Measurements from ENCODE around the gene ATP13A4. TPM values are rescaled to one million over a fixed set of nuclear protein-coding genes. Genes with fewer than 3 reads are reported as not detected.
A peak's percentile ranks its signal among the peaks of the same experiment; 100 is the strongest.

ATP13A4 gene
- polyA plus RNA-seq, 1 donor from 2014 or later = 6.2 TPM

DNA sequence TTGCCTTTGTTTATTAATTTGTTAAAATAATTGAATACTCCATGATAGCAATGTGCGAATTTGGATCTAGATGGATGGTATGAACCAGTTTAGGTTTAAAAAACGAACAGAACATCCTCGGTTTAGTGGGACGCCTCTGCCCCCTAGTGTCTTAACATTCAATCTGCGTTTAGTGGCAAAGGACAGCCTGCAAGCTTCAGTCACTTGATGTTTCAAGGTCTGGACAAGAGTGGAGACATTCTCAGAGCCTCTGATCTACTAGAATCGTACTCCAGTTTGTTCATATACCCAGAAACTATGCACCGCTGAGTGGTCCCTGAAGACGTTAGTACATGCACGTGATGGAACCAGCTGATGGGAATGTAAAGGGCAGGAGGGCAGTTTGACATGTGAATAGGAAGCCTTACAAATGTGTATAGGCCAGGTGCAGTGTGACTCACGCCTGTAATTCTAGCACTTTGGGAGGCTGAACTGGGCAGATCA is 17.8 kb upstream of the ATP13A4 start:
- Histone ChIP-seq H3F3A (ENCODE audit: insufficient read depth, low read length, poor library complexity, severe bottlenecking) (no peaks in the 10 kb centered on the region), H3K9me2 (ENCODE audit: insufficient read depth, low read length) (no peaks in the 10 kb centered on the region), H3K9me3 (ENCODE audit: low read length) (no peaks in the 10 kb centered on the region), H3K27me3 (ENCODE audit: insufficient read depth, low read depth, low read length) (no peaks in the 10 kb centered on the region), H3K4me2 (ENCODE audit: low read length) (no peak overlapping the region), H3K4me3 (ENCODE audit: low read length) (no peak overlapping the region), H3K36me3 (ENCODE audit: insufficient read depth, low read length) (no peaks in the 10 kb centered on the region), H3K9ac (ENCODE audit: low read length) (no peak overlapping the region), H3K27ac (ENCODE audit: low read length) (no peak overlapping the region), H4K20me1 (ENCODE audit: insufficient read depth) (no peaks in the 10 kb centered on the region), H2AFZ (ENCODE audit: low read depth, low read length) (no peak overlapping the region), H3K79me2 (replicated peaks; ENCODE audit: insufficient read depth, low read length) (no peaks in the 10 kb centered on the region)
- TF ChIP-seq POLR2AphosphoS5 (IDR thresholded peaks at IDR 0.05) = no peak
- TF ChIP-seq TAF1 (IDR thresholded peaks at IDR 0.05; ENCODE audit: low read depth) = no peak
- TF ChIP-seq, protein P1, sequence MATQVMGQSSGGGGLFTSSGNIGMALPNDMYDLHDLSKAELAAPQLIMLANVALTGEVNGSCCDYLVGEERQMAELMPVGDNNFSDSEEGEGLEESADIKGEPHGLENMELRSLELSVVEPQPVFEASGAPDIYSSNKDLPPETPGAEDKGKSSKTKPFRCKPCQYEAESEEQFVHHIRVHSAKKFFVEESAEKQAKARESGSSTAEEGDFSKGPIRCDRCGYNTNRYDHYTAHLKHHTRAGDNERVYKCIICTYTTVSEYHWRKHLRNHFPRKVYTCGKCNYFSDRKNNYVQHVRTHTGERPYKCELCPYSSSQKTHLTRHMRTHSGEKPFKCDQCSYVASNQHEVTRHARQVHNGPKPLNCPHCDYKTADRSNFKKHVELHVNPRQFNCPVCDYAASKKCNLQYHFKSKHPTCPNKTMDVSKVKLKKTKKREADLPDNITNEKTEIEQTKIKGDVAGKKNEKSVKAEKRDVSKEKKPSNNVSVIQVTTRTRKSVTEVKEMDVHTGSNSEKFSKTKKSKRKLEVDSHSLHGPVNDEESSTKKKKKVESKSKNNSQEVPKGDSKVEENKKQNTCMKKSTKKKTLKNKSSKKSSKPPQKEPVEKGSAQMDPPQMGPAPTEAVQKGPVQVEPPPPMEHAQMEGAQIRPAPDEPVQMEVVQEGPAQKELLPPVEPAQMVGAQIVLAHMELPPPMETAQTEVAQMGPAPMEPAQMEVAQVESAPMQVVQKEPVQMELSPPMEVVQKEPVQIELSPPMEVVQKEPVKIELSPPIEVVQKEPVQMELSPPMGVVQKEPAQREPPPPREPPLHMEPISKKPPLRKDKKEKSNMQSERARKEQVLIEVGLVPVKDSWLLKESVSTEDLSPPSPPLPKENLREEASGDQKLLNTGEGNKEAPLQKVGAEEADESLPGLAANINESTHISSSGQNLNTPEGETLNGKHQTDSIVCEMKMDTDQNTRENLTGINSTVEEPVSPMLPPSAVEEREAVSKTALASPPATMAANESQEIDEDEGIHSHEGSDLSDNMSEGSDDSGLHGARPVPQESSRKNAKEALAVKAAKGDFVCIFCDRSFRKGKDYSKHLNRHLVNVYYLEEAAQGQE (IDR thresholded peaks at IDR 0.05; ENCODE audit: borderline replicate concordance) = no peak
- TF ChIP-seq EZH2 (IDR thresholded peaks at IDR 0.05; ENCODE audit: borderline replicate concordance, insufficient read depth, low read length, poor library complexity, severe bottlenecking) = no peak
- TF ChIP-seq MXI1 (conservative IDR thresholded peaks at IDR 0.05; ENCODE audit: poor library complexity, severe bottlenecking) = no peak
- no peak for TF ChIP-seq EP300 (conservative IDR thresholded peaks at IDR 0.05; ENCODE audit: poor library complexity, severe bottlenecking)
- peak; percentile 99 for TF ChIP-seq SMC3 (conservative IDR thresholded peaks at IDR 0.05; ENCODE audit: poor library complexity)
- TF ChIP-seq, protein P2, sequence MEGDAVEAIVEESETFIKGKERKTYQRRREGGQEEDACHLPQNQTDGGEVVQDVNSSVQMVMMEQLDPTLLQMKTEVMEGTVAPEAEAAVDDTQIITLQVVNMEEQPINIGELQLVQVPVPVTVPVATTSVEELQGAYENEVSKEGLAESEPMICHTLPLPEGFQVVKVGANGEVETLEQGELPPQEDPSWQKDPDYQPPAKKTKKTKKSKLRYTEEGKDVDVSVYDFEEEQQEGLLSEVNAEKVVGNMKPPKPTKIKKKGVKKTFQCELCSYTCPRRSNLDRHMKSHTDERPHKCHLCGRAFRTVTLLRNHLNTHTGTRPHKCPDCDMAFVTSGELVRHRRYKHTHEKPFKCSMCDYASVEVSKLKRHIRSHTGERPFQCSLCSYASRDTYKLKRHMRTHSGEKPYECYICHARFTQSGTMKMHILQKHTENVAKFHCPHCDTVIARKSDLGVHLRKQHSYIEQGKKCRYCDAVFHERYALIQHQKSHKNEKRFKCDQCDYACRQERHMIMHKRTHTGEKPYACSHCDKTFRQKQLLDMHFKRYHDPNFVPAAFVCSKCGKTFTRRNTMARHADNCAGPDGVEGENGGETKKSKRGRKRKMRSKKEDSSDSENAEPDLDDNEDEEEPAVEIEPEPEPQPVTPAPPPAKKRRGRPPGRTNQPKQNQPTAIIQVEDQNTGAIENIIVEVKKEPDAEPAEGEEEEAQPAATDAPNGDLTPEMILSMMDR (IDR thresholded peaks at IDR 0.05; ENCODE audit: poor library complexity, severe bottlenecking) = peak; percentile 93
- peak; percentile 98 for TF ChIP-seq RAD21 (conservative IDR thresholded peaks at IDR 0.05)

DNA sequence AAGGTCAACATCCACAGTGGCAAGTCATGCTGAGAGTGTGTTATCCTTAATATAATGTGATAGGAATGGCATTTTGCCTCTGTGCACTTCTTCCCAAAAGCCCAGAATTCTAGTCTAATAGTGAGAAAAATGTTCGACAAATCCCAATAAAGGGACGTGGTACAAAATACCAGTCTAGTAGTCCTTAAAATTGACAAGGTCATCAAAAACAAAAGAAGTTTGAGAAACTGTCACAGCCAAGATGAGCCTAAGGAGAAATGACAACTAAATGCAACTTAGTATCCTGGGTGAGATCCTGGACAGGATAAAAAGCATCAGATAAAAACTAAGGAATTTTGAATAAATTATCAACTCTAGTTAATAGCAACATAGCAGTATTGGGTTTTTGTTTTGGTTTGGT is 14.4 kb upstream of the ATP13A4 start:
- Histone ChIP-seq H3F3A (ENCODE audit: insufficient read depth, low read length, poor library complexity, severe bottlenecking) (no peaks in the 10 kb centered on the region), H3K4me3 (ENCODE audit: low read length) (no peak overlapping the region), H4K20me1 (ENCODE audit: insufficient read depth) (no peaks in the 10 kb centered on the region), H3K27ac (ENCODE audit: low read length) (no peak overlapping the region), H3K9ac (ENCODE audit: low read length) (no peak overlapping the region), H3K9me2 (ENCODE audit: insufficient read depth, low read length) (no peaks in the 10 kb centered on the region), H3K36me3 (ENCODE audit: insufficient read depth, low read length) (no peaks in the 10 kb centered on the region), H3K27me3 (ENCODE audit: insufficient read depth, low read depth, low read length) (no peaks in the 10 kb centered on the region), H3K4me2 (ENCODE audit: low read length) (no peak overlapping the region), H3K9me3 (ENCODE audit: low read length) (no peaks in the 10 kb centered on the region), H2AFZ (ENCODE audit: low read depth, low read length) (no peak overlapping the region), H3K79me2 (replicated peaks; ENCODE audit: insufficient read depth, low read length) (no peaks in the 10 kb centered on the region)
- TF ChIP-seq EZH2 (IDR thresholded peaks at IDR 0.05; ENCODE audit: borderline replicate concordance, insufficient read depth, low read length, poor library complexity, severe bottlenecking) = no peak
- TF ChIP-seq TAF1 (IDR thresholded peaks at IDR 0.05; ENCODE audit: low read depth) = no peak
- TF ChIP-seq POLR2AphosphoS5 (IDR thresholded peaks at IDR 0.05) = no peak
- no peak for TF ChIP-seq MXI1 (conservative IDR thresholded peaks at IDR 0.05; ENCODE audit: poor library complexity, severe bottlenecking)
- no peak for TF ChIP-seq EP300 (conservative IDR thresholded peaks at IDR 0.05; ENCODE audit: poor library complexity, severe bottlenecking)
- TF ChIP-seq SMC3 (conservative IDR thresholded peaks at IDR 0.05; ENCODE audit: poor library complexity) = no peak
- TF ChIP-seq, protein P1 (IDR thresholded peaks at IDR 0.05; ENCODE audit: borderline replicate concordance) = no peak
- no peak for TF ChIP-seq RAD21 (conservative IDR thresholded peaks at IDR 0.05)
- TF ChIP-seq, protein P2 (IDR thresholded peaks at IDR 0.05; ENCODE audit: poor library complexity, severe bottlenecking) = no peak
